HG02870 (cell line): ENCODE data around the gene APBB3.
A peak's percentile ranks its signal among the peaks of the same experiment; 100 is the strongest.
"Not testable (repeated sequence)": the region's sequence is repeated elsewhere in the genome, so short reads cannot be mapped to it uniquely, and the experiment has no call there.

ENCODE experiments used
- ATAC-seq: cut with Tn5 transposase; IDR thresholded peaks from one replicate; pipeline ENCODE4 v1.9.1; 2021; ENCODE audit warnings: mild to moderate bottlenecking, moderate library complexity; ENCODE audit not compliant: unreplicated experiment

The APBB3 gene

GRCh38 chr5:140564196-140565023 is at the start of gene APBB3, which contains the start of gene SLC35A4:
Gene APBB3, minus strand, starts transcription at chr5:140564598. Its CDS starts 353 bp downstream, at chr5:140564245.
Gene SLC35A4, plus strand, starts transcription at chr5:140564828. Its CDS starts 2,342 bp downstream, at chr5:140567170.
- ATAC-seq = peak; percentile 88

- ATAC-seq = no peak
Measured at GRCh38 chr5:140611020-140611521, 46.7 kb upstream of the APBB3 start.

GRCh38 chr5:140609126-140609525 is 44.7 kb upstream of the APBB3 start:
- no peak for ATAC-seq

- ATAC-seq = no peak
Measured at GRCh38 chr5:140608722-140609121, 44.3 kb upstream of the APBB3 start.

GRCh38 chr5:140607031-140607430 is 42.6 kb upstream of the APBB3 start:
- ATAC-seq = no peak

GRCh38 chr5:140605879-140606278 is 41.5 kb upstream of the APBB3 start:
- no peak for ATAC-seq

GRCh38 chr5:140603734-140604133 is 39.3 kb upstream of the APBB3 start:
- ATAC-seq = no peak

GRCh38 chr5:140603446-140603698 is 39.0 kb upstream of the APBB3 start:
- ATAC-seq = not testable (repeated sequence)

- ATAC-seq = no peak
Measured at GRCh38 chr5:140602147-140602546, 37.7 kb upstream of the APBB3 start.

GRCh38 chr5:140600096-140600495 is 35.7 kb upstream of the APBB3 start:
- ATAC-seq = no peak

- no peak for ATAC-seq
Measured at GRCh38 chr5:140598836-140599235, 34.4 kb upstream of the APBB3 start.

- no peak for ATAC-seq
Measured at GRCh38 chr5:140596321-140596741, 31.9 kb upstream of the APBB3 start.

- no peak for ATAC-seq
Measured at GRCh38 chr5:140595538-140596300, 31.3 kb upstream of the APBB3 start.

GRCh38 chr5:140594169-140594568 is 29.8 kb upstream of the APBB3 start:
- no peak for ATAC-seq

GRCh38 chr5:140593070-140593469 is 28.7 kb upstream of the APBB3 start:
- ATAC-seq = not testable (repeated sequence)

GRCh38 chr5:140591747-140592372 is 27.5 kb upstream of the APBB3 start:
- ATAC-seq = no peak

GRCh38 chr5:140590861-140591260 is 26.5 kb upstream of the APBB3 start:
- ATAC-seq = no peak

- no peak for ATAC-seq
Measured at GRCh38 chr5:140588311-140589070, 24.1 kb upstream of the APBB3 start.

- no peak for ATAC-seq
Measured at GRCh38 chr5:140587495-140587894, 23.1 kb upstream of the APBB3 start.

- not testable (repeated sequence) for ATAC-seq
Measured at GRCh38 chr5:140579188-140579747, 14.9 kb upstream of the APBB3 start.
